Endothelial cell of umbilical vein (primary cell): ENCODE results near the gene KCNH6. TPM values are rescaled to one million over a fixed set of nuclear protein-coding genes. Genes with fewer than 3 reads are reported as not detected.

Source experiments
- BruUV-seq: library from RNA; stranded (reverse); fragments of 400-500 nt; replicated peaks from 2 replicates; lab custom pipeline; 2021; lab: Mats Ljungman, UMichigan
- CTCF ChIA-PET: fragments of 300-600, 350-600 bp; sonication (Branson Sonifier 250); formaldehyde crosslinking; loops from one replicate; lab custom pipeline; 2021; ENCODE audit warnings: antibody characterized with exemption, inconsistent platforms; lab: Charles Lee
- POLR2A ChIA-PET: fragments of 300-600, 350-600 bp; sonication (Branson Sonifier 250); formaldehyde crosslinking; loops from one replicate; lab custom pipeline; 2021; ENCODE audit warnings: antibody characterized with exemption, inconsistent platforms; lab: Charles Lee
- DNase-seq: peaks from one replicate; pipeline ENCODE4 v3.0.0-alpha.2; 2011; ENCODE audit warnings: low read depth, low spot score
- FAIRE-seq: peaks from 2 replicates; lab custom pipeline; 2011; peaks lifted over from hg19 to GRCh38; lab: Jason Lieb, UNC
- H2AFZ ChIP-seq: 2 replicates; pipeline ENCODE4 v1.6.0; 2012; ENCODE audit warnings: low read depth, low read length, control low read depth, inconsistent platforms
- H3K27ac ChIP-seq: 2 replicates; pipeline ENCODE4 v1.5.1; 2011; ENCODE audit warnings: low read depth, mild to moderate bottlenecking, control low read depth, low read length, moderate library complexity; ENCODE audit not compliant: insufficient read depth
- H3K27me3 ChIP-seq, 2 experiments: 2 replicates each; pipeline versions ENCODE4 v1.6.0 to v1.6.1; 2011; ENCODE audit warnings: low read length in 2 of 2, mixed read lengths in 1 of 2; ENCODE audit not compliant: control insufficient read depth in 2 of 2, insufficient read depth in 2 of 2
- H3K36me3 ChIP-seq, 2 experiments: 2 replicates in 1 of 2; 3 replicates in 1 of 2; pipeline ENCODE4 v1.5.1; 2011; ENCODE audit warnings: low read length in 2 of 2, mild to moderate bottlenecking in 1 of 2, moderate library complexity in 1 of 2; ENCODE audit not compliant: control insufficient read depth in 2 of 2, insufficient read depth in 2 of 2; ENCODE audit errors: extremely low read depth in 1 of 2
- H3K4me1 ChIP-seq: 3 replicates; pipeline ENCODE4 v1.5.1; 2011; ENCODE audit warnings: mild to moderate bottlenecking, low read length; ENCODE audit not compliant: control insufficient read depth, insufficient read depth; ENCODE audit errors: extremely low read depth
- H3K4me2 ChIP-seq: 2 replicates; pipeline ENCODE4 v1.6.1; 2011; ENCODE audit warnings: low read length, control low read depth, mixed read lengths; ENCODE audit not compliant: insufficient read depth
- H3K4me3 ChIP-seq, 3 experiments: fragments of 200-600 bp in 1 of 3; sonication (generic), shearing (Covaris generic) in 1 of 3; replicated peaks in 1 of 3; 2 replicates each; pipeline ENCODE4 v1.5.1; 2011 to 2016; ENCODE audit warnings: control low read depth in 3 of 3, low read length in 3 of 3, mild to moderate bottlenecking in 2 of 3, inconsistent platforms in 1 of 3, low read depth in 1 of 3, moderate library complexity in 1 of 3; ENCODE audit not compliant: insufficient read depth in 1 of 3
- H3K79me2 ChIP-seq: 2 replicates; pipeline ENCODE4 v1.6.0; 2012; ENCODE audit warnings: low read length, inconsistent platforms; ENCODE audit not compliant: control insufficient read depth, insufficient read depth
- H3K9ac ChIP-seq: replicated peaks from 2 replicates; pipeline ENCODE3; 2011; ENCODE audit warnings: low read length, control low read depth; ENCODE audit not compliant: insufficient read depth; ENCODE audit errors: extremely low read depth
- H3K9me1 ChIP-seq: replicated peaks from 3 replicates; pipeline ENCODE4 v1.6.0; 2011; ENCODE audit warnings: mild to moderate bottlenecking, low read length; ENCODE audit not compliant: control insufficient read depth, insufficient read depth; ENCODE audit errors: extremely low read depth
- H3K9me3 ChIP-seq: replicated peaks from 2 replicates; pipeline ENCODE4 v1.5.1; 2012; ENCODE audit warnings: low read length, inconsistent platforms; ENCODE audit not compliant: control insufficient read depth, insufficient read depth
- H4K20me1 ChIP-seq: replicated peaks from 2 replicates; pipeline ENCODE3; 2011; ENCODE audit warnings: mild to moderate bottlenecking, low read length; ENCODE audit not compliant: control insufficient read depth, insufficient read depth; ENCODE audit errors: extremely low read depth
- EZH2 ChIP-seq: IDR thresholded peaks from 2 replicates; pipeline ENCODE4 v1.6.1; 2012; ENCODE audit warnings: borderline replicate concordance, low read depth, mild to moderate bottlenecking, moderate library complexity, low read length, inconsistent platforms; ENCODE audit not compliant: severe bottlenecking
- FOS ChIP-seq: IDR thresholded peaks from 2 replicates; pipeline ENCODE4 v1.6.1; 2011; ENCODE audit warnings: mild to moderate bottlenecking, low read length, moderate library complexity, borderline replicate concordance; ENCODE audit not compliant: insufficient read depth
- GATA2 ChIP-seq: IDR thresholded peaks from 2 replicates; pipeline ENCODE4 v1.7.0; 2011; ENCODE audit warnings: low read depth, mild to moderate bottlenecking, moderate library complexity, mixed read lengths, low read length; ENCODE audit not compliant: insufficient read length, insufficient read depth
- JUN ChIP-seq: IDR thresholded peaks from 2 replicates; pipeline ENCODE4 v1.6.1; 2011; ENCODE audit warnings: borderline replicate concordance, low read depth; ENCODE audit not compliant: insufficient read length, insufficient read depth
- MYC ChIP-seq: IDR thresholded peaks from one replicate; pipeline ENCODE4 v1.6.1; 2011; ENCODE audit warnings: mild to moderate bottlenecking, low read depth, low read length
- POLR2A ChIP-seq: IDR thresholded peaks from 2 replicates; pipeline ENCODE4 v1.6.1; 2012; ENCODE audit warnings: low read depth, mild to moderate bottlenecking, control low read depth, low read length
- POLR2AphosphoS5 ChIP-seq: IDR thresholded peaks from 2 replicates; pipeline ENCODE4 v1.6.1; 2012; ENCODE audit warnings: low read depth, mild to moderate bottlenecking, control low read depth, low read length, moderate library complexity; ENCODE audit not compliant: insufficient read depth
- dilution Hi-C: fragments of 300-500 bp; cut with MboI; formaldehyde crosslinking; loops from one replicate; pipeline ENCODE4 v1.15.0; 2019; ENCODE audit warnings: low sequenced_read_pairs; ENCODE audit not compliant: extremely low pct_ligation_motif_present
- intact Hi-C: fragments of 100-400 bp; cut with micrococcal nuclease; formaldehyde crosslinking; loops from one replicate; pipeline ENCODE4 v1.10.0; 2022
- polyA plus RNA-seq, 4 experiments: library from polyadenylated mRNA; depleted of rRNA in 3 of 4; stranded (reverse) in 3 of 4; unstranded in 1 of 4; fragments of >200 nt; gene quantifications; 2 replicates each; pipeline versions ENCODE4 v1.2.1 to v1.2.3, GENCODE V29; 2011 to 2012; ENCODE audit warnings: missing spikeins in 1 of 4
- total RNA-seq: library from RNA; stranded (reverse); gene quantifications from 2 replicates; pipeline ENCODE4 v1.2.3, GENCODE V29; 2021
- TF ChIP-seq, protein P1 (sequence below), 2 donors: IDR thresholded peaks; 1 replicate in 1 of 2; 2 replicates in 1 of 2; pipeline ENCODE4 v1.5.1; 2011; ENCODE audit warnings: low read length in 2 of 2, mild to moderate bottlenecking in 2 of 2, moderate library complexity in 2 of 2, control low read depth in 1 of 2, inconsistent platforms in 1 of 2, low read depth in 1 of 2; ENCODE audit not compliant: insufficient read depth in 1 of 2; ENCODE audit errors: extremely low read depth in 1 of 2
- TF ChIP-seq, protein P2 (sequence below): IDR thresholded peaks from 2 replicates; pipeline ENCODE4 v1.6.1; 2011; ENCODE audit not compliant: insufficient read depth, insufficient read length

The KCNH6 gene
- total and polyA plus RNA-seq, 2 donors (not counting 3 experiments of a cell fraction or from before 2014, with no cell fraction given), result 0.07 TPM; not detected in 1

DNA sequence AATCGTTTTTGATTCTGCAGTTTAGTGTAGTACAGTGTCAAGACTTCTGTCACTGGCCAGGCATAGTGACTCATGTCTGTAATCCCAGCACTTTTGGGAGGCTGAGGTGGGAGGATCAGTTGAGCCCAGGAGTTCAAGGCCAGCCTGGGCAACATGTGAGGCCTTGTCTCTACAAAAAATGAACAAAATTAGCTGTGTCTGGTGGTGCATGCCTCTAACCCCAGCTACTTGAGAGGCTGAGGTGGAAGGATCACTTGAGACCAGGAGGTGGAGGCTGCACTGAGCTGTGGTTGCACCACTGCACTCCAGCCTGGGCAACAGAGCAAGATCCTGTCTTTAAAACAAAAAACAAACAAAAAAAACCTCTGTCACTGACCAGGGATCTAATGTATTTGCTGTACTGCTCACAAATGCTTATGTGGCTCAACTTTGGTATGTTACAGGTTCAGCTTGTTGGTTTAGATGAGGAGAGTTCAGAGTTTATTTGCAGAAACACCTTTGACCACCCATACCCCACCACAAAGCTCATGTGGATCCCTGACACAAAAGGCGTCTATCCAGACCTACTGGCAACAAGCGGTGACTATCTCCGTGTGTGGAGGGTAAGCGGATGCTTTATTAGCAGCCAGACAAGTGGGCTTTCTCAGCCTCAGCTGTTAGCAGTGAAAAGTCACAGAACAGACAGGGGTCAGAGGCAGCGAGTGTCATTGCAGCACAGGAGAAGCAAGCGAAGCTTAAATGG is 55.0 kb downstream of the KCNH6 start:
- DNase-seq (no peak), FAIRE-seq (no peak)
- TF ChIP-seq JUN, result no peak
- TF ChIP-seq EZH2, result no peak
- Histone ChIP-seq H3K79me2 (peaks cover 38% of the 10 kb centered on the region), H2AFZ (no peak overlapping the region), H3K9me1 (no peaks in the 10 kb centered on the region), H3K4me3 (no peak overlapping the region), H3K36me3 (peaks cover 9 to 12% of the 10 kb centered on the region in 2 experiments), H3K9me3 (no peaks in the 10 kb centered on the region), H3K4me1 (peaks cover 16% of the 10 kb centered on the region), H3K9ac (no peak overlapping the region), H4K20me1 (no peaks in the 10 kb centered on the region), H3K4me2 (no peak overlapping the region), H3K27ac (no peak overlapping the region), H3K27me3 (no peaks in the 10 kb centered on the region)
- intact Hi-C loops (no loop called here), dilution Hi-C loops (no loop called here)
- BruUV-seq, result no TSS peak
- ChIA-PET POLR2A (no interaction called here), CTCF (interaction anchor here (0.9 to 1.2 kb wide), 2 partner anchors 15 to 155 kb away, joined by 3 read pairs; no protein-coding TSS in a partner anchor)

DNA sequence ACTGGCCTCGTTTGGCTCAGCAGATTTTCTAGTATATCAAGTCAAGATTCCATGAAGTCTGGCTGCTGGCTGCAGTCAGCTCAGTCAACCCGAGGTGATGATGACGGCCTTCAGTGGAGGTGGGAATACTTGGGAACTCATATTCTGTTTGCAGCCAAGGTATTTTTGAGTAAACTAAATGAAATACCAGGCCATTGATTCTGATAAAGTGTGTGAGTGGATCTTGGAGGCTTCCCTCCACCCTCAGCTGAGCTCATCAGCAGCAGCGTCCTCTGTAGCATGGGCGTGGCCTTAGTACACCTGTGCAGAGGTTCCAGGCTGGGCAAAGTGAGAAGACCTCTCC is 55.6 kb downstream of the KCNH6 start:
- H3K27ac ChIP-seq, result no peak overlapping the region
- H2AFZ ChIP-seq, result no peak overlapping the region
- no peaks in the 10 kb centered on the region for H3K9me3 ChIP-seq
- FAIRE-seq, result no peak
- peaks cover 34% of the 10 kb centered on the region for H3K79me2 ChIP-seq
- CTCF ChIA-PET, result interaction anchor here (0.9 to 3.1 kb wide), 5 partner anchors 10 to 156 kb away, joined by 3 to 15 read pairs (median 5); no protein-coding TSS in a partner anchor
- intact Hi-C loops, result no loop called here
- TF ChIP-seq FOS (no peak), POLR2AphosphoS5 (no peak), JUN (no peak), MYC (no peak), GATA2 (no peak), POLR2A (no peak)
- TF ChIP-seq, protein P1, sequence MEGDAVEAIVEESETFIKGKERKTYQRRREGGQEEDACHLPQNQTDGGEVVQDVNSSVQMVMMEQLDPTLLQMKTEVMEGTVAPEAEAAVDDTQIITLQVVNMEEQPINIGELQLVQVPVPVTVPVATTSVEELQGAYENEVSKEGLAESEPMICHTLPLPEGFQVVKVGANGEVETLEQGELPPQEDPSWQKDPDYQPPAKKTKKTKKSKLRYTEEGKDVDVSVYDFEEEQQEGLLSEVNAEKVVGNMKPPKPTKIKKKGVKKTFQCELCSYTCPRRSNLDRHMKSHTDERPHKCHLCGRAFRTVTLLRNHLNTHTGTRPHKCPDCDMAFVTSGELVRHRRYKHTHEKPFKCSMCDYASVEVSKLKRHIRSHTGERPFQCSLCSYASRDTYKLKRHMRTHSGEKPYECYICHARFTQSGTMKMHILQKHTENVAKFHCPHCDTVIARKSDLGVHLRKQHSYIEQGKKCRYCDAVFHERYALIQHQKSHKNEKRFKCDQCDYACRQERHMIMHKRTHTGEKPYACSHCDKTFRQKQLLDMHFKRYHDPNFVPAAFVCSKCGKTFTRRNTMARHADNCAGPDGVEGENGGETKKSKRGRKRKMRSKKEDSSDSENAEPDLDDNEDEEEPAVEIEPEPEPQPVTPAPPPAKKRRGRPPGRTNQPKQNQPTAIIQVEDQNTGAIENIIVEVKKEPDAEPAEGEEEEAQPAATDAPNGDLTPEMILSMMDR (IDR thresholded peaks at IDR 0.05; ENCODE audit: extremely low read depth in 1 of 2, insufficient read depth in 1 of 2, low read depth in 1 of 2, low read length in 2 of 2), result no peak
- TF ChIP-seq, protein P2, sequence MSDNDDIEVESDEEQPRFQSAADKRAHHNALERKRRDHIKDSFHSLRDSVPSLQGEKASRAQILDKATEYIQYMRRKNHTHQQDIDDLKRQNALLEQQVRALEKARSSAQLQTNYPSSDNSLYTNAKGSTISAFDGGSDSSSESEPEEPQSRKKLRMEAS, result no peak
- no TSS peak for BruUV-seq
- H3K4me3 ChIP-seq, result no peak overlapping the region
- H3K4me2 ChIP-seq, result no peak overlapping the region
- H3K9me1 ChIP-seq, result no peaks in the 10 kb centered on the region
- peaks cover 16% of the 10 kb centered on the region for H3K4me1 ChIP-seq
- no peak for DNase-seq
- peaks cover 11 to 18% of the 10 kb centered on the region in 2 experiments for H3K36me3 ChIP-seq
- no peaks in the 10 kb centered on the region for H3K27me3 ChIP-seq
- H3K9ac ChIP-seq, result no peak overlapping the region
- POLR2A ChIA-PET, result no interaction called here
- no peaks in the 10 kb centered on the region for H4K20me1 ChIP-seq
- dilution Hi-C loops, result no loop called here
